ENCODE measurements around the gene CCNJL. TPM values are rescaled to one million over a fixed set of nuclear protein-coding genes. Genes with fewer than 3 reads are reported as not detected.

Gene CCNJL
- total and polyA plus RNA-seq, 2 of the 8 experiments (the other 6 are each of a cell fraction or from before 2014, with no cell fraction given): 34.6 to 44.7 TPM

- TF ChIP-seq, protein P1, sequence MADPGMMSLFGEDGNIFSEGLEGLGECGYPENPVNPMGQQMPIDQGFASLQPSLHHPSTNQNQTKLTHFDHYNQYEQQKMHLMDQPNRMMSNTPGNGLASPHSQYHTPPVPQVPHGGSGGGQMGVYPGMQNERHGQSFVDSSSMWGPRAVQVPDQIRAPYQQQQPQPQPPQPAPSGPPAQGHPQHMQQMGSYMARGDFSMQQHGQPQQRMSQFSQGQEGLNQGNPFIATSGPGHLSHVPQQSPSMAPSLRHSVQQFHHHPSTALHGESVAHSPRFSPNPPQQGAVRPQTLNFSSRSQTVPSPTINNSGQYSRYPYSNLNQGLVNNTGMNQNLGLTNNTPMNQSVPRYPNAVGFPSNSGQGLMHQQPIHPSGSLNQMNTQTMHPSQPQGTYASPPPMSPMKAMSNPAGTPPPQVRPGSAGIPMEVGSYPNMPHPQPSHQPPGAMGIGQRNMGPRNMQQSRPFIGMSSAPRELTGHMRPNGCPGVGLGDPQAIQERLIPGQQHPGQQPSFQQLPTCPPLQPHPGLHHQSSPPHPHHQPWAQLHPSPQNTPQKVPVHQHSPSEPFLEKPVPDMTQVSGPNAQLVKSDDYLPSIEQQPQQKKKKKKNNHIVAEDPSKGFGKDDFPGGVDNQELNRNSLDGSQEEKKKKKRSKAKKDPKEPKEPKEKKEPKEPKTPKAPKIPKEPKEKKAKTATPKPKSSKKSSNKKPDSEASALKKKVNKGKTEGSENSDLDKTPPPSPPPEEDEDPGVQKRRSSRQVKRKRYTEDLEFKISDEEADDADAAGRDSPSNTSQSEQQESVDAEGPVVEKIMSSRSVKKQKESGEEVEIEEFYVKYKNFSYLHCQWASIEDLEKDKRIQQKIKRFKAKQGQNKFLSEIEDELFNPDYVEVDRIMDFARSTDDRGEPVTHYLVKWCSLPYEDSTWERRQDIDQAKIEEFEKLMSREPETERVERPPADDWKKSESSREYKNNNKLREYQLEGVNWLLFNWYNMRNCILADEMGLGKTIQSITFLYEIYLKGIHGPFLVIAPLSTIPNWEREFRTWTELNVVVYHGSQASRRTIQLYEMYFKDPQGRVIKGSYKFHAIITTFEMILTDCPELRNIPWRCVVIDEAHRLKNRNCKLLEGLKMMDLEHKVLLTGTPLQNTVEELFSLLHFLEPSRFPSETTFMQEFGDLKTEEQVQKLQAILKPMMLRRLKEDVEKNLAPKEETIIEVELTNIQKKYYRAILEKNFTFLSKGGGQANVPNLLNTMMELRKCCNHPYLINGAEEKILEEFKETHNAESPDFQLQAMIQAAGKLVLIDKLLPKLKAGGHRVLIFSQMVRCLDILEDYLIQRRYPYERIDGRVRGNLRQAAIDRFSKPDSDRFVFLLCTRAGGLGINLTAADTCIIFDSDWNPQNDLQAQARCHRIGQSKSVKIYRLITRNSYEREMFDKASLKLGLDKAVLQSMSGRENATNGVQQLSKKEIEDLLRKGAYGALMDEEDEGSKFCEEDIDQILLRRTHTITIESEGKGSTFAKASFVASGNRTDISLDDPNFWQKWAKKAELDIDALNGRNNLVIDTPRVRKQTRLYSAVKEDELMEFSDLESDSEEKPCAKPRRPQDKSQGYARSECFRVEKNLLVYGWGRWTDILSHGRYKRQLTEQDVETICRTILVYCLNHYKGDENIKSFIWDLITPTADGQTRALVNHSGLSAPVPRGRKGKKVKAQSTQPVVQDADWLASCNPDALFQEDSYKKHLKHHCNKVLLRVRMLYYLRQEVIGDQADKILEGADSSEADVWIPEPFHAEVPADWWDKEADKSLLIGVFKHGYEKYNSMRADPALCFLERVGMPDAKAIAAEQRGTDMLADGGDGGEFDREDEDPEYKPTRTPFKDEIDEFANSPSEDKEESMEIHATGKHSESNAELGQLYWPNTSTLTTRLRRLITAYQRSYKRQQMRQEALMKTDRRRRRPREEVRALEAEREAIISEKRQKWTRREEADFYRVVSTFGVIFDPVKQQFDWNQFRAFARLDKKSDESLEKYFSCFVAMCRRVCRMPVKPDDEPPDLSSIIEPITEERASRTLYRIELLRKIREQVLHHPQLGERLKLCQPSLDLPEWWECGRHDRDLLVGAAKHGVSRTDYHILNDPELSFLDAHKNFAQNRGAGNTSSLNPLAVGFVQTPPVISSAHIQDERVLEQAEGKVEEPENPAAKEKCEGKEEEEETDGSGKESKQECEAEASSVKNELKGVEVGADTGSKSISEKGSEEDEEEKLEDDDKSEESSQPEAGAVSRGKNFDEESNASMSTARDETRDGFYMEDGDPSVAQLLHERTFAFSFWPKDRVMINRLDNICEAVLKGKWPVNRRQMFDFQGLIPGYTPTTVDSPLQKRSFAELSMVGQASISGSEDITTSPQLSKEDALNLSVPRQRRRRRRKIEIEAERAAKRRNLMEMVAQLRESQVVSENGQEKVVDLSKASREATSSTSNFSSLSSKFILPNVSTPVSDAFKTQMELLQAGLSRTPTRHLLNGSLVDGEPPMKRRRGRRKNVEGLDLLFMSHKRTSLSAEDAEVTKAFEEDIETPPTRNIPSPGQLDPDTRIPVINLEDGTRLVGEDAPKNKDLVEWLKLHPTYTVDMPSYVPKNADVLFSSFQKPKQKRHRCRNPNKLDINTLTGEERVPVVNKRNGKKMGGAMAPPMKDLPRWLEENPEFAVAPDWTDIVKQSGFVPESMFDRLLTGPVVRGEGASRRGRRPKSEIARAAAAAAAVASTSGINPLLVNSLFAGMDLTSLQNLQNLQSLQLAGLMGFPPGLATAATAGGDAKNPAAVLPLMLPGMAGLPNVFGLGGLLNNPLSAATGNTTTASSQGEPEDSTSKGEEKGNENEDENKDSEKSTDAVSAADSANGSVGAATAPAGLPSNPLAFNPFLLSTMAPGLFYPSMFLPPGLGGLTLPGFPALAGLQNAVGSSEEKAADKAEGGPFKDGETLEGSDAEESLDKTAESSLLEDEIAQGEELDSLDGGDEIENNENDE (IDR thresholded peaks at IDR 0.05; ENCODE audit: insufficient replicate concordance, low read length): no peak
- TF ChIP-seq SP4 (IDR thresholded peaks at IDR 0.05; ENCODE audit: low read length) (no peak), EP300 (IDR thresholded peaks at IDR 0.05; ENCODE audit: borderline replicate concordance in 1 of 2, low read depth in 2 of 2, low read length in 2 of 2) (no peak), RNF2 (IDR thresholded peaks at IDR 0.05; ENCODE audit: borderline replicate concordance, low read depth, low read length, missing control alignments, poor library complexity, severe bottlenecking) (no peak), ATF2 (IDR thresholded peaks at IDR 0.05; ENCODE audit: low read length) (no peak), JUN (IDR thresholded peaks at IDR 0.05; ENCODE audit: low read depth, low read length) (no peak)
These were observed 31.8 kb downstream of the CCNJL start (continued) for GRCh38 chr5:160280384-160281095.

Measured in H1 (cell line).